GM12878 (cell line): ENCODE data around the gene ITGA6. TPM values are rescaled to one million over a fixed set of nuclear protein-coding genes. Genes with fewer than 3 reads are reported as not detected.

Experiments
- ATAC-seq: fragments of 200-7000 bp; cut with Tn5 transposase; 3 replicates; pipeline ENCODE4 v1.9.1; 2020; ENCODE audit warnings: mild to moderate bottlenecking, moderate library complexity
- BruUV-seq: library from RNA; stranded (reverse); fragments of 400-500 nt; replicated peaks from 2 replicates; lab custom pipeline; 2021; lab: Mats Ljungman, UMichigan
- CTCF ChIA-PET: fragments of 300-600 bp; sonication (Branson Sonifier 250); formaldehyde crosslinking; extraction: SDS; loops from one replicate; lab custom pipeline; 2021; ENCODE audit warnings: inconsistent platforms; lab: Yijun Ruan, JAX
- POLR2A ChIA-PET: fragments of 350-600 bp; formaldehyde crosslinking; extraction: SDS; loops from one replicate; lab custom pipeline; 2021; ENCODE audit warnings: inconsistent platforms; lab: Charles Lee
- RAD21 ChIA-PET: fragments of 300-600 bp; sonication (Branson Sonifier 250); formaldehyde crosslinking; loops from one replicate; lab custom pipeline; 2023; ENCODE audit warnings: antibody characterized with exemption; ENCODE audit not compliant: unreplicated experiment; lab: Charles Lee
- SMC1A ChIA-PET: fragments of 300-600 bp; sonication (Branson Sonifier 250); formaldehyde crosslinking; loops from one replicate; lab custom pipeline; 2023; ENCODE audit not compliant: unreplicated experiment, uncharacterized antibody; lab: Charles Lee
- DNase-seq: peaks from one replicate; pipeline ENCODE4 v3.0.0-alpha.2; 2011; ENCODE audit warnings: low read depth, low spot score
- FAIRE-seq: peaks from 3 replicates; lab custom pipeline; 2011; peaks lifted over from hg19 to GRCh38; lab: Jason Lieb, UNC
- H2AFZ ChIP-seq: 2 replicates; pipeline ENCODE4 v1.6.0; 2011; ENCODE audit warnings: low read depth, low read length, control low read depth; ENCODE audit not compliant: control insufficient read depth
- H3K27ac ChIP-seq: 2 replicates; pipeline ENCODE4 v1.5.1; 2011; ENCODE audit warnings: control low read depth; ENCODE audit not compliant: control insufficient read depth, insufficient read depth
- H3K27me3 ChIP-seq, 2 experiments: replicated peaks in 1 of 2; 2 replicates each; pipeline versions ENCODE4 v1.6.0 to v1.6.1; 2011; ENCODE audit warnings: low read length in 1 of 2; ENCODE audit not compliant: control insufficient read depth in 2 of 2, insufficient read depth in 2 of 2
- H3K36me3 ChIP-seq, 2 experiments: 2 replicates each; pipeline ENCODE4 v1.5.1; 2011; ENCODE audit warnings: low read length in 1 of 2; ENCODE audit not compliant: control insufficient read depth in 2 of 2, insufficient read depth in 2 of 2
- H3K4me1 ChIP-seq: 2 replicates; pipeline ENCODE4 v1.6.1; 2011; ENCODE audit warnings: mild to moderate bottlenecking, low read length, moderate library complexity, mixed read lengths; ENCODE audit not compliant: control insufficient read depth, insufficient read depth
- H3K4me2 ChIP-seq: 2 replicates; pipeline ENCODE4 v1.6.0; 2011; ENCODE audit warnings: control low read depth; ENCODE audit not compliant: control insufficient read depth, insufficient read depth
- H3K4me3 ChIP-seq: fragments of 200-600 bp; sonication (generic); 2 replicates; pipeline ENCODE4 v1.5.1; 2016
- H3K79me2 ChIP-seq: 2 replicates; pipeline ENCODE4 v1.6.0; 2011; ENCODE audit warnings: low read length; ENCODE audit not compliant: control insufficient read depth, insufficient read depth
- H3K9ac ChIP-seq: 2 replicates; pipeline ENCODE4 v1.8.0; 2011; ENCODE audit warnings: low read length, control low read depth, mixed read lengths; ENCODE audit not compliant: control insufficient read depth, insufficient read depth
- H3K9me3 ChIP-seq: replicated peaks from 3 replicates; pipeline ENCODE4 v1.5.1; 2011; ENCODE audit warnings: mild to moderate bottlenecking, low read length; ENCODE audit not compliant: control insufficient read depth, insufficient read depth
- H4K20me1 ChIP-seq: 2 replicates; pipeline ENCODE4 v1.6.0; 2011; ENCODE audit not compliant: control insufficient read depth, insufficient read depth
- CBFB ChIP-seq: IDR thresholded peaks from 2 replicates; pipeline ENCODE4 v1.6.1; 2016; ENCODE audit warnings: antibody characterized with exemption, low read depth
- DPF2 ChIP-seq: fragments of 450-650 bp; IDR thresholded peaks from 2 replicates; pipeline ENCODE4 v1.6.1; 2017; ENCODE audit warnings: mild to moderate bottlenecking
- EP300 ChIP-seq, 2 experiments: fragments of 150-350 bp in 1 of 2; IDR thresholded peaks; 2 replicates each; pipeline ENCODE4 v1.6.1; 2011 to 2012; ENCODE audit warnings: low read depth in 2 of 2, low read length in 2 of 2, borderline replicate concordance in 1 of 2, improper control_type of control experiment in 1 of 2, inconsistent platforms in 1 of 2; ENCODE audit not compliant: control insufficient read depth in 1 of 2
- HDAC6 ChIP-seq: fragments of 200-600 bp; sonication (generic); IDR thresholded peaks from one replicate; pipeline ENCODE4 v1.8.0; 2017; ENCODE audit warnings: antibody characterized with exemption; ENCODE audit not compliant: unreplicated experiment
- IRF3 ChIP-seq: fragments of 450-650 bp; IDR thresholded peaks from 2 replicates; pipeline ENCODE4 v1.6.1; 2014; ENCODE audit warnings: mild to moderate bottlenecking
- JUNB ChIP-seq: IDR thresholded peaks from 2 replicates; pipeline ENCODE4 v1.6.1; 2016; ENCODE audit warnings: antibody characterized with exemption, mild to moderate bottlenecking
- JUND ChIP-seq: IDR thresholded peaks from 2 replicates; pipeline ENCODE4 v1.6.1; 2012; ENCODE audit warnings: low read depth, mild to moderate bottlenecking, low read length, improper control_type of control experiment, moderate library complexity
- MXI1 ChIP-seq: fragments of 150-350 bp; IDR thresholded peaks from 2 replicates; pipeline ENCODE4 v1.6.1; 2011; ENCODE audit warnings: low read depth, mild to moderate bottlenecking, inconsistent platforms, low read length, improper control_type of control experiment
- MYC ChIP-seq: IDR thresholded peaks from 2 replicates; pipeline ENCODE4 v1.6.1; 2011; ENCODE audit warnings: mild to moderate bottlenecking, low read length, moderate library complexity, inconsistent platforms; ENCODE audit not compliant: insufficient read depth, insufficient replicate concordance, insufficient read length, severe bottlenecking
- PAX8 ChIP-seq: fragments of 450-650 bp; IDR thresholded peaks from 2 replicates; pipeline ENCODE4 v1.6.1; 2017; ENCODE audit warnings: mild to moderate bottlenecking, moderate library complexity
- PBX3 ChIP-seq: IDR thresholded peaks from 2 replicates; pipeline ENCODE4 v1.6.1; 2011; ENCODE audit warnings: mild to moderate bottlenecking, low read depth, low read length, moderate library complexity; ENCODE audit not compliant: insufficient replicate concordance
- RUNX3 ChIP-seq: IDR thresholded peaks from 2 replicates; pipeline ENCODE4 v1.6.1; 2012; ENCODE audit warnings: low read length, inconsistent platforms
- SREBF2 ChIP-seq: IDR thresholded peaks from 2 replicates; pipeline ENCODE4 v1.6.1; 2012; ENCODE audit warnings: mild to moderate bottlenecking, low read length
- SUZ12 ChIP-seq: fragments of 200-600 bp; sonication (generic); IDR thresholded peaks from one replicate; pipeline ENCODE4 v1.6.1; 2018; ENCODE audit warnings: antibody characterized with exemption, mild to moderate bottlenecking; ENCODE audit not compliant: unreplicated experiment
- TCF3 ChIP-seq: IDR thresholded peaks from 2 replicates; pipeline ENCODE4 v1.6.1; 2012; ENCODE audit warnings: low read depth, mild to moderate bottlenecking, low read length, borderline replicate concordance; ENCODE audit not compliant: insufficient read depth
- WGBS: methylation state at CpG from one replicate; pipeline ENCODE4 v1.1.6; 2016; ENCODE audit warnings: low lambda C conversion rate; ENCODE audit not compliant: insufficient replicate concordance, insufficient coverage; ENCODE audit errors: missing lambda C conversion rate; 5-methylcytosine and 5-hydroxymethylcytosine counted together
- in situ Hi-C: fragments of 300-500 bp; cut with MboI; formaldehyde crosslinking; loops from 9 replicates; pipeline ENCODE4 v1.14.3; 2018; ENCODE audit warnings: mixed read lengths
- intact Hi-C: fragments of 100-400 bp; cut with micrococcal nuclease; formaldehyde crosslinking; loops from one replicate; pipeline ENCODE4 v1.14.2; 2022; ENCODE audit not compliant: unreplicated experiment
- polyA plus RNA-seq, 11 experiments: library from polyadenylated mRNA; depleted of rRNA in 4 of 11; unstranded in 6 of 11; stranded (reverse) in 5 of 11; fragments of >200 nt; fragmentation: Nextera tagmentation in 4 of 11; fragmentation: Illumina TruSeq in 1 of 11; extraction: Ambion mirVana in 4 of 11; extraction: Trizol in 1 of 11; gene quantifications; 1 replicate in 1 of 11; 2 replicates in 10 of 11; pipeline versions ENCODE4 v1.2.1 to v1.2.3, GENCODE V29; 2011 to 2016; ENCODE audit warnings: inconsistent platforms in 2 of 11, missing spikeins in 2 of 11, low read depth in 1 of 11
- total RNA-seq, 4 experiments: library from RNA; depleted of rRNA in 3 of 4; stranded (reverse); fragments of >200 nt in 3 of 4; fragmentation: Illumina TruSeq in 1 of 4; extraction: Trizol in 1 of 4; gene quantifications; 2 replicates each; pipeline versions ENCODE4 v1.2.1 to v1.2.3, GENCODE V29; 2013 to 2021

Gene ITGA6
- total and polyA plus RNA-seq, 10 of the 15 experiments (the other 5 are each of a cell fraction or from before 2014, with no cell fraction given) = 0.01 to 0.36 (median 0.14) TPM; not detected in 2

- no peak overlapping the region for H2AFZ ChIP-seq
- H3K27ac ChIP-seq = no peak overlapping the region
- H3K9me3 ChIP-seq = no peaks in the 10 kb centered on the region
- H3K27me3 ChIP-seq = peaks cover 1 to 12% of the 10 kb centered on the region in 2 experiments; a peak in 2 of 4 replicates
- SMC1A ChIA-PET = no interaction called here
- RAD21 ChIA-PET = no interaction called here
- H4K20me1 ChIP-seq = no peaks in the 10 kb centered on the region
- in situ Hi-C loops (no loop called here), intact Hi-C loops (no loop called here)
- no peak for DNase-seq
- no peaks in the 10 kb centered on the region for H3K79me2 ChIP-seq
- H3K4me2 ChIP-seq = no peak overlapping the region
- H3K36me3 ChIP-seq = no peaks in the 10 kb centered on the region
- no peak overlapping the region for H3K4me3 ChIP-seq
- TF ChIP-seq DPF2 (no peak), RUNX3 (peak; percentile 34; the same call in 1 of the 2 replicates), EP300 (IDR thresholded peaks at IDR 0.05; ENCODE audit: borderline replicate concordance in 1 of 2, control insufficient read depth in 1 of 2, low read depth in 2 of 2, low read length in 2 of 2) (no peak)
- no peak overlapping the region for H3K9ac ChIP-seq
- peaks cover 8% of the 10 kb centered on the region for H3K4me1 ChIP-seq
- 31% methylated on average over 5 of the region's 5 CpGs for WGBS
- no peak for ATAC-seq
- POLR2A ChIA-PET = no interaction called here
- no peak for FAIRE-seq
- no TSS peak for BruUV-seq
- CTCF ChIA-PET = no interaction called here
Measured at GRCh38 chr2:172434821-172435605, 7.6 kb downstream of the ITGA6 start.

GRCh38 chr2:172435606-172435911 lies 8.2 kb downstream of the ITGA6 start:
- intact Hi-C loops (no loop called here), in situ Hi-C loops (no loop called here)
- Histone ChIP-seq H3K4me2 (no peak overlapping the region), H3K9ac (no peak overlapping the region), H4K20me1 (no peaks in the 10 kb centered on the region), H3K9me3 (no peaks in the 10 kb centered on the region), H3K36me3 (no peaks in the 10 kb centered on the region), H3K4me3 (no peak overlapping the region), H2AFZ (no peak overlapping the region), H3K4me1 (peaks cover 8% of the 10 kb centered on the region), H3K27ac (no peak overlapping the region), H3K27me3 (peaks cover 1 to 11% of the 10 kb centered on the region in 2 experiments; a peak in 2 of 4 replicates), H3K79me2 (no peaks in the 10 kb centered on the region)
- FAIRE-seq = no peak
- SMC1A ChIA-PET = no interaction called here
- DNase-seq = no peak
- no peak for ATAC-seq
- POLR2A ChIA-PET = no interaction called here
- no TSS peak for BruUV-seq
- 43% methylated on average over 2 of the region's 4 CpGs for whole genome bisulfite sequencing
- CTCF ChIA-PET = no interaction called here
- RAD21 ChIA-PET = no interaction called here
- no peak for TF ChIP-seq JUND
- TF ChIP-seq JUNB = no peak
- TF ChIP-seq CBFB = no peak
- no peak for TF ChIP-seq TCF3
- no peak for TF ChIP-seq SREBF2
- no peak for TF ChIP-seq MXI1
- no peak for TF ChIP-seq HDAC6
- TF ChIP-seq MYC = no peak
- TF ChIP-seq PBX3 = no peak
- no peak for TF ChIP-seq SUZ12
- no peak for TF ChIP-seq IRF3
- TF ChIP-seq PAX8 = no peak
